HepG2 (cell line): ENCODE results near the gene ITPR1. TPM values are rescaled to one million over a fixed set of nuclear protein-coding genes. Genes with fewer than 3 reads are reported as not detected.

Experiments
- ATAC-seq: fragments of 200-7000 bp; cut with Tn5 transposase; 3 replicates; pipeline ENCODE4 v1.9.1; 2020; ENCODE audit warnings: mild to moderate bottlenecking, moderate library complexity
- BruUV-seq: library from RNA; stranded (reverse); fragments of 400-500 nt; replicated peaks from 2 replicates; lab custom pipeline; 2021; lab: Mats Ljungman, UMichigan
- CTCF ChIA-PET: fragments of 300-600 bp; formaldehyde crosslinking; extraction: SDS; loops from one replicate; lab custom pipeline; 2021; ENCODE audit warnings: low total read pairs, inconsistent platforms, low intra/inter-chr PET ratio; lab: Yijun Ruan, JAX
- POLR2A ChIA-PET: fragments of 350-600 bp; sonication (Branson Sonifier 250); formaldehyde crosslinking; loops from one replicate; lab custom pipeline; 2020; ENCODE audit warnings: antibody characterized with exemption, inconsistent platforms; lab: Yijun Ruan, JAX
- DNase-seq: peaks from one replicate; pipeline ENCODE4 v3.0.0-alpha.2; 2015; ENCODE audit warnings: low spot score
- FAIRE-seq: peaks from 3 replicates; lab custom pipeline; 2011; peaks lifted over from hg19 to GRCh38; lab: Jason Lieb, UNC
- H2AFZ ChIP-seq: one replicate; pipeline ENCODE4 v1.6.1; 2011; ENCODE audit warnings: low read length, inconsistent platforms
- H3K27ac ChIP-seq: fragments of 300-600 bp; 3 replicates; pipeline ENCODE4 v1.8.0; 2011; ENCODE audit warnings: mixed run types, mild to moderate bottlenecking, mixed read lengths, low read length, inconsistent platforms; ENCODE audit not compliant: insufficient read depth; ENCODE audit errors: extremely low read length
- H3K27me3 ChIP-seq, 2 experiments: fragments of 200-600 bp in 1 of 2; 2 replicates in 1 of 2; 3 replicates in 1 of 2; pipeline versions ENCODE4 v1.6.0 to v1.8.0; 2011; ENCODE audit warnings: low read length in 2 of 2, mild to moderate bottlenecking in 2 of 2, moderate library complexity in 2 of 2, inconsistent platforms in 1 of 2; ENCODE audit not compliant: insufficient read depth in 2 of 2, control insufficient read depth in 1 of 2
- H3K36me3 ChIP-seq, 2 experiments: fragments of 200-600 bp in 1 of 2; replicated peaks in 1 of 2; 2 replicates in 1 of 2; 3 replicates in 1 of 2; pipeline versions ENCODE4 v1.5.1 to v1.8.0; 2011; ENCODE audit warnings: low read length in 2 of 2, inconsistent platforms in 1 of 2; ENCODE audit not compliant: insufficient read depth in 2 of 2, control insufficient read depth in 1 of 2
- H3K4me1 ChIP-seq: 2 replicates; pipeline ENCODE4 v1.5.1; 2012; ENCODE audit warnings: low read length, inconsistent platforms; ENCODE audit not compliant: insufficient read depth
- H3K4me2 ChIP-seq: 2 replicates; pipeline ENCODE4 v1.6.0; 2011; ENCODE audit warnings: low read depth, low read length, inconsistent platforms
- H3K4me3 ChIP-seq, 3 experiments: fragments of 200-600 bp in 1 of 3; sonication (generic), shearing (Covaris generic) in 1 of 3; replicated peaks in 1 of 3; 2 replicates each; pipeline ENCODE4 v1.5.1; 2011 to 2016; ENCODE audit warnings: low read length in 3 of 3, inconsistent platforms in 2 of 3, low read depth in 2 of 3, mild to moderate bottlenecking in 2 of 3, control low read depth in 1 of 3, mixed read lengths in 1 of 3; ENCODE audit not compliant: insufficient read depth in 1 of 3
- H3K79me2 ChIP-seq: one replicate; pipeline ENCODE4 v1.6.1; 2011; ENCODE audit warnings: low read length, inconsistent platforms; ENCODE audit not compliant: insufficient read depth
- H3K9ac ChIP-seq: 2 replicates; pipeline ENCODE4 v1.6.0; 2011; ENCODE audit warnings: mild to moderate bottlenecking, low read depth, low read length, inconsistent platforms; ENCODE audit not compliant: insufficient read depth
- H3K9me3 ChIP-seq: 2 replicates; pipeline ENCODE4 v1.5.1; 2012; ENCODE audit warnings: mild to moderate bottlenecking, low read length
- H4K20me1 ChIP-seq: 2 replicates; pipeline ENCODE4 v1.6.0; 2011; ENCODE audit warnings: inconsistent platforms, mild to moderate bottlenecking, low read length, moderate library complexity; ENCODE audit not compliant: insufficient read depth
- GABPB1 ChIP-seq: IDR thresholded peaks from 2 replicates; pipeline ENCODE4 v1.6.1; 2016; ENCODE audit warnings: mild to moderate bottlenecking, missing genetic modification reagents, moderate library complexity, missing compliant biosample characterization
- HMGA1 ChIP-seq: sonication (generic); formaldehyde crosslinking; conservative IDR thresholded peaks from 2 replicates; pipeline ENCODE4 v1.4.0; 2020; ENCODE audit warnings: missing genetic modification reagents
- MIER2 ChIP-seq: IDR thresholded peaks from 2 replicates; pipeline ENCODE4 v1.6.1; 2016; ENCODE audit warnings: missing biosample characterization, missing genetic modification reagents
- NCOA2 ChIP-seq: sonication (generic); formaldehyde crosslinking; IDR thresholded peaks from 2 replicates; pipeline ENCODE4 v1.8.0; 2022; ENCODE audit warnings: inconsistent platforms
- NR2F1 ChIP-seq, 2 experiments: fragments of 450-650 bp in 1 of 2; formaldehyde crosslinking in 1 of 2; IDR thresholded peaks; 2 replicates each; pipeline versions ENCODE4 v1.5.0 to v1.6.1; 2016 to 2020; ENCODE audit warnings: mild to moderate bottlenecking in 1 of 2, missing compliant biosample characterization in 1 of 2, missing genetic modification reagents in 1 of 2, moderate library complexity in 1 of 2
- RBFOX2 ChIP-seq: fragments of 200-400 bp; formaldehyde crosslinking; IDR thresholded peaks from 2 replicates; pipeline ENCODE4 v1.6.1; 2017; ENCODE audit warnings: low read depth, mild to moderate bottlenecking, low read length
- RFX5 ChIP-seq: IDR thresholded peaks from 2 replicates; pipeline ENCODE4 v1.6.1; 2011; ENCODE audit warnings: low read depth, low read length, improper control_type of control experiment
- ZFP36 ChIP-seq: fragments of 150-350 bp; IDR thresholded peaks from 2 replicates; pipeline ENCODE4 v1.6.1; 2018; ENCODE audit warnings: borderline replicate concordance, low read length, low read depth; ENCODE audit not compliant: partially characterized antibody
- ZNF317 ChIP-seq: sonication (generic); formaldehyde crosslinking; IDR thresholded peaks from 2 replicates; pipeline ENCODE4 v1.5.0; 2020; ENCODE audit warnings: mild to moderate bottlenecking, missing genetic modification reagents
- WGBS: methylation state at CpG from one replicate; pipeline ENCODE4 v1.1.6; 2017; ENCODE audit warnings: low lambda C conversion rate; 5-methylcytosine and 5-hydroxymethylcytosine counted together
- in situ Hi-C: cut with HindIII; loops from 2 replicates; pipeline ENCODE4 v1.10.0; 2017; ENCODE audit warnings: low pct_unique_long_range_greater_than_20kb; ENCODE audit not compliant: extremely low pct_ligation_motif_present
- intact Hi-C: fragments of 100-400 bp; cut with micrococcal nuclease; formaldehyde crosslinking; loops from one replicate; pipeline ENCODE4 v1.10.0; 2022; ENCODE audit not compliant: unreplicated experiment
- polyA plus RNA-seq, 8 experiments: library from polyadenylated mRNA; depleted of rRNA in 3 of 8; stranded (reverse) in 7 of 8; unstranded in 1 of 8; fragments of >200 nt; fragmentation: Illumina TruSeq in 4 of 8; extraction: Trizol in 4 of 8; gene quantifications; 2 replicates each; pipeline versions ENCODE4 v1.2.1 to v1.2.3, GENCODE V29; 2011 to 2016; ENCODE audit warnings: low read depth in 4 of 8, missing spikeins in 1 of 8, mixed read lengths in 1 of 8; ENCODE audit not compliant: insufficient read depth in 1 of 8
- total RNA-seq, 5 experiments: library from RNA; depleted of rRNA; stranded (reverse); fragments of >200 nt; fragmentation: Illumina TruSeq; extraction: Trizol; gene quantifications; 2 replicates each; pipeline ENCODE4 v1.2.3, GENCODE V29; 2016; ENCODE audit warnings: low read depth in 1 of 5
- TF ChIP-seq, protein P1 (sequence below): sonication (generic); formaldehyde crosslinking; IDR thresholded peaks from 2 replicates; pipeline ENCODE4 v1.8.0; 2022; ENCODE audit warnings: mild to moderate bottlenecking, missing genetic modification reagents, borderline replicate concordance
- TF ChIP-seq, protein P2 (sequence below): sonication (generic); formaldehyde crosslinking; IDR thresholded peaks from 2 replicates; pipeline ENCODE4 v1.5.1; 2020; ENCODE audit warnings: missing genetic modification reagents, mild to moderate bottlenecking, borderline replicate concordance
- TF ChIP-seq, protein P3 (sequence below): IDR thresholded peaks from 2 replicates; pipeline ENCODE4 v1.6.1; 2012; ENCODE audit warnings: low read length, improper control_type of control experiment
- TF ChIP-seq, protein P4 (sequence below): fragments of 450-650 bp; IDR thresholded peaks from 2 replicates; pipeline ENCODE4 v1.6.1; 2017; ENCODE audit warnings: mild to moderate bottlenecking

Gene ITPR1
- total and polyA plus RNA-seq, 2 of the 13 experiments (the other 11 are each of a cell fraction or from before 2014, with no cell fraction given), result 10.0 to 11.4 TPM

DNA sequence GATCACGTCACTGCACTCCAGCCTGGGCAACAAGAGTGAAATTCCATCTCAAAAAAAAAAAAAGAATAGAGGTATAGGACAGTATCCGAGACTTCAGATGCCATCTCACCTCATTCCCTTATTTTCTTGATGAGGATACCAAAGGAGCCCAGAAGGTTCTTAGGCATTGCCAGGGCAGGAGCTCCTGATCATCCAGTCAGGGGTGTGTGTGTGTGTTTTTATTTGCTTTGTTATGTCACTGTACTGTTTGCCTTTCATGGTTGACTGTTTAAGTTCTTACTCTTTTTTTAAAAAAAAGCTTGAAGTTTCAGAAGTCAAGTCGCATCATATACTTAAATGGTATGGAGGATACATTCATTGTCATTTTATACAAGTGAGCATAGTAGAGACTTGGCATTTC lies 346.1 kb downstream of the ITPR1 start (continued):
- TF ChIP-seq, protein P1, sequence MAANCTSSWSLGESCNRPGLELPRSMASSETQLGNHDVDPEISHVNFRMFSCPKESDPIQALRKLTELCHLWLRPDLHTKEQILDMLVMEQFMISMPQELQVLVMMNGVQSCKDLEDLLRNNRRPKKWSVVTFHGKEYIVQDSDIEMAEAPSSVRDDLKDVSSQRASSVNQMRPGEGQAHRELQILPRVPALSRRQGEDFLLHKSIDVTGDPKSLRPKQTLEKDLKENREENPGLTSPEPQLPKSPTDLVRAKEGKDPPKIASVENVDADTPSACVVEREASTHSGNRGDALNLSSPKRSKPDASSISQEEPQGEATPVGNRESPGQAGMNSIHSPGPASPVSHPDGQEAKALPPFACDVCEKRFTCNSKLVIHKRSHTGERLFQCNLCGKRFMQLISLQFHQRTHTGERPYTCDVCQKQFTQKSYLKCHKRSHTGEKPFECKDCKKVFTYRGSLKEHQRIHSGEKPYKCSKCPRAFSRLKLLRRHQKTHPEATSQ (CRISPR knock-in tag), result no peak
- TF ChIP-seq RBFOX2 (no peak), RFX5 (no peak), ZFP36 (no peak)
- TF ChIP-seq, protein P2, sequence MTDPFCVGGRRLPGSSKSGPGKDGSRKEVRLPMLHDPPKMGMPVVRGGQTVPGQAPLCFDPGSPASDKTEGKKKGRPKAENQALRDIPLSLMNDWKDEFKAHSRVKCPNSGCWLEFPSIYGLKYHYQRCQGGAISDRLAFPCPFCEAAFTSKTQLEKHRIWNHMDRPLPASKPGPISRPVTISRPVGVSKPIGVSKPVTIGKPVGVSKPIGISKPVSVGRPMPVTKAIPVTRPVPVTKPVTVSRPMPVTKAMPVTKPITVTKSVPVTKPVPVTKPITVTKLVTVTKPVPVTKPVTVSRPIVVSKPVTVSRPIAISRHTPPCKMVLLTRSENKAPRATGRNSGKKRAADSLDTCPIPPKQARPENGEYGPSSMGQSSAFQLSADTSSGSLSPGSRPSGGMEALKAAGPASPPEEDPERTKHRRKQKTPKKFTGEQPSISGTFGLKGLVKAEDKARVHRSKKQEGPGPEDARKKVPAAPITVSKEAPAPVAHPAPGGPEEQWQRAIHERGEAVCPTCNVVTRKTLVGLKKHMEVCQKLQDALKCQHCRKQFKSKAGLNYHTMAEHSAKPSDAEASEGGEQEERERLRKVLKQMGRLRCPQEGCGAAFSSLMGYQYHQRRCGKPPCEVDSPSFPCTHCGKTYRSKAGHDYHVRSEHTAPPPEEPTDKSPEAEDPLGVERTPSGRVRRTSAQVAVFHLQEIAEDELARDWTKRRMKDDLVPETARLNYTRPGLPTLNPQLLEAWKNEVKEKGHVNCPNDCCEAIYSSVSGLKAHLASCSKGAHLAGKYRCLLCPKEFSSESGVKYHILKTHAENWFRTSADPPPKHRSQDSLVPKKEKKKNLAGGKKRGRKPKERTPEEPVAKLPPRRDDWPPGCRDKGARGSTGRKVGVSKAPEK (CRISPR knock-in tag), result no peak

DNA sequence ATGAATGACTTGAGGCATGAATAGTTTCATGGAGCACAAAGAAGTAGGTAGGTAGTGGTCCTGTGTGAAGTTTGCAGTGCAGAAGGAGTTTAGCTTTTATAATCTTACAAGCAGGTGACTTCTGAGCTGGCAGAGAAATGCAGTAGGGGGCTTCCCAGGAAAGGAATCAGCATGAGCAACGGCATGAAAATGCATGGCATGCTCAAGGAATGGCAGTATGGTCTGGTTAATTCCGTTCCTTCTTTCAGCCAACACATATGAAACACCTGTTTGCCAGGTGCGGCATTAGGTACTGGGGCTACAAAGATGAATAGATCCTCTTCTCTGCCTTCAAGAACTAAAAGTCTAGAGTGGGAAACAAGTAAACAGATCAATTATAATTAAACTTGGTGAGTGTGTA lies 348.1 kb downstream of the ITPR1 start:
- Histone ChIP-seq H4K20me1 (no peaks in the 10 kb centered on the region), H2AFZ (no peak overlapping the region), H3K9ac (no peak overlapping the region), H3K79me2 (no peaks in the 10 kb centered on the region), H3K27me3 (no peaks in the 10 kb centered on the region), H3K27ac (no peak overlapping the region), H3K9me3 (no peaks in the 10 kb centered on the region), H3K4me2 (no peak overlapping the region), H3K36me3 (peaks cover 4 to 18% of the 10 kb centered on the region in 2 experiments; a peak in 3 of 5 replicates), H3K4me1 (no peaks in the 10 kb centered on the region), H3K4me3 (no peak overlapping the region)
- no peak for ATAC-seq
- 89% methylated on average over 3 of the region's 3 CpGs for WGBS
- ChIA-PET CTCF (no interaction called here), POLR2A (no interaction called here)
- no peak for FAIRE-seq
- no peak for DNase-seq
- in situ Hi-C loops (no loop called here), intact Hi-C loops (no loop called here)
- no TSS peak for BruUV-seq
- TF ChIP-seq NCOA2 (no peak), NR2F1 (CRISPR knock-in tag; IDR thresholded peaks at IDR 0.05) (no peak), ZNF317 (CRISPR knock-in tag) (no peak), MIER2 (CRISPR knock-in tag) (no peak), GABPB1 (CRISPR knock-in tag) (no peak), HMGA1 (CRISPR knock-in tag) (no peak)
- TF ChIP-seq, protein P3, sequence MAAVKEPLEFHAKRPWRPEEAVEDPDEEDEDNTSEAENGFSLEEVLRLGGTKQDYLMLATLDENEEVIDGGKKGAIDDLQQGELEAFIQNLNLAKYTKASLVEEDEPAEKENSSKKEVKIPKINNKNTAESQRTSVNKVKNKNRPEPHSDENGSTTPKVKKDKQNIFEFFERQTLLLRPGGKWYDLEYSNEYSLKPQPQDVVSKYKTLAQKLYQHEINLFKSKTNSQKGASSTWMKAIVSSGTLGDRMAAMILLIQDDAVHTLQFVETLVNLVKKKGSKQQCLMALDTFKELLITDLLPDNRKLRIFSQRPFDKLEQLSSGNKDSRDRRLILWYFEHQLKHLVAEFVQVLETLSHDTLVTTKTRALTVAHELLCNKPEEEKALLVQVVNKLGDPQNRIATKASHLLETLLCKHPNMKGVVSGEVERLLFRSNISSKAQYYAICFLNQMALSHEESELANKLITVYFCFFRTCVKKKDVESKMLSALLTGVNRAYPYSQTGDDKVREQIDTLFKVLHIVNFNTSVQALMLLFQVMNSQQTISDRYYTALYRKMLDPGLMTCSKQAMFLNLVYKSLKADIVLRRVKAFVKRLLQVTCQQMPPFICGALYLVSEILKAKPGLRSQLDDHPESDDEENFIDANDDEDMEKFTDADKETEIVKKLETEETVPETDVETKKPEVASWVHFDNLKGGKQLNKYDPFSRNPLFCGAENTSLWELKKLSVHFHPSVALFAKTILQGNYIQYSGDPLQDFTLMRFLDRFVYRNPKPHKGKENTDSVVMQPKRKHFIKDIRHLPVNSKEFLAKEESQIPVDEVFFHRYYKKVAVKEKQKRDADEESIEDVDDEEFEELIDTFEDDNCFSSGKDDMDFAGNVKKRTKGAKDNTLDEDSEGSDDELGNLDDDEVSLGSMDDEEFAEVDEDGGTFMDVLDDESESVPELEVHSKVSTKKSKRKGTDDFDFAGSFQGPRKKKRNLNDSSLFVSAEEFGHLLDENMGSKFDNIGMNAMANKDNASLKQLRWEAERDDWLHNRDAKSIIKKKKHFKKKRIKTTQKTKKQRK, result no peak
- TF ChIP-seq, protein P4, sequence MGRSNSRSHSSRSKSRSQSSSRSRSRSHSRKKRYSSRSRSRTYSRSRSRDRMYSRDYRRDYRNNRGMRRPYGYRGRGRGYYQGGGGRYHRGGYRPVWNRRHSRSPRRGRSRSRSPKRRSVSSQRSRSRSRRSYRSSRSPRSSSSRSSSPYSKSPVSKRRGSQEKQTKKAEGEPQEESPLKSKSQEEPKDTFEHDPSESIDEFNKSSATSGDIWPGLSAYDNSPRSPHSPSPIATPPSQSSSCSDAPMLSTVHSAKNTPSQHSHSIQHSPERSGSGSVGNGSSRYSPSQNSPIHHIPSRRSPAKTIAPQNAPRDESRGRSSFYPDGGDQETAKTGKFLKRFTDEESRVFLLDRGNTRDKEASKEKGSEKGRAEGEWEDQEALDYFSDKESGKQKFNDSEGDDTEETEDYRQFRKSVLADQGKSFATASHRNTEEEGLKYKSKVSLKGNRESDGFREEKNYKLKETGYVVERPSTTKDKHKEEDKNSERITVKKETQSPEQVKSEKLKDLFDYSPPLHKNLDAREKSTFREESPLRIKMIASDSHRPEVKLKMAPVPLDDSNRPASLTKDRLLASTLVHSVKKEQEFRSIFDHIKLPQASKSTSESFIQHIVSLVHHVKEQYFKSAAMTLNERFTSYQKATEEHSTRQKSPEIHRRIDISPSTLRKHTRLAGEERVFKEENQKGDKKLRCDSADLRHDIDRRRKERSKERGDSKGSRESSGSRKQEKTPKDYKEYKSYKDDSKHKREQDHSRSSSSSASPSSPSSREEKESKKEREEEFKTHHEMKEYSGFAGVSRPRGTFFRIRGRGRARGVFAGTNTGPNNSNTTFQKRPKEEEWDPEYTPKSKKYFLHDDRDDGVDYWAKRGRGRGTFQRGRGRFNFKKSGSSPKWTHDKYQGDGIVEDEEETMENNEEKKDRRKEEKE, result no peak
